ENCODE data around the gene CD109. TPM values are rescaled to one million over a fixed set of nuclear protein-coding genes. Genes with fewer than 3 reads are reported as not detected.

The CD109 gene
- total and polyA plus RNA-seq, 11 donors, result 1.9 to 30.5 (median 10.7) TPM

- Histone ChIP-seq H3K27me3 (no peaks in the 10 kb centered on the region), H3K4me3 (no peak overlapping the region), H3K36me3 (no peaks in the 10 kb centered on the region), H3K27ac (no peak overlapping the region), H3K4me1 (no peaks in the 10 kb centered on the region), H3K9me3 (peaks cover 0 to 9% (median 0%) of the 10 kb centered on the region in 12 donors)
- ATAC-seq (no peak), DNase-seq (no peak)
- 79 to 87% (median 82%) methylated on average over 1 of the region's 1 CpG for WGBS, 4 donors
- TF ChIP-seq CTCF (IDR thresholded peaks at IDR 0.05) (no peak), POLR2A (IDR thresholded peaks at IDR 0.05) (no peak)
- intact Hi-C loops (cut with DNase I), result no loop called here
These were observed 7.7 kb upstream of the CD109 start for GRCh38 chr6:73688351-73688750.

- H3K27me3 ChIP-seq, result no peaks in the 10 kb centered on the region
- no peaks in the 10 kb centered on the region for H3K9me3 ChIP-seq
- DNase-seq (no peak), ATAC-seq (no peak)
- H3K4me1 ChIP-seq, result peaks cover 0 to 6% (median under 1%) of the 10 kb centered on the region in 12 donors
- no peak overlapping the region for H3K4me3 ChIP-seq
- no peaks in the 10 kb centered on the region for H3K36me3 ChIP-seq
- no peak overlapping the region for H3K27ac ChIP-seq
- intact Hi-C loops (cut with DNase I), result no loop called here
- WGBS, 4 donors, result 86 to 90% (median 89%) methylated on average over 5 of the region's 5 CpGs
- no peak for TF ChIP-seq POLR2A (IDR thresholded peaks at IDR 0.05)
- no peak for TF ChIP-seq CTCF (IDR thresholded peaks at IDR 0.05)
These were observed 5.9 kb upstream of the CD109 start for GRCh38 chr6:73690056-73690455.

GRCh38 chr6:73691512-73691911 is 4.5 kb upstream of the CD109 start:
- DNase-seq, result no peak
- no peak for TF ChIP-seq POLR2A (IDR thresholded peaks at IDR 0.05)
- TF ChIP-seq CTCF (IDR thresholded peaks at IDR 0.05), result no peak
- Histone ChIP-seq H3K27me3 (no peaks in the 10 kb centered on the region), H3K4me1 (peaks cover 0 to 20% (median 2%) of the 10 kb centered on the region in 12 donors), H3K9me3 (no peaks in the 10 kb centered on the region), H3K4me3 (no peak overlapping the region), H3K36me3 (no peaks in the 10 kb centered on the region), H3K27ac (no peak overlapping the region)
- intact Hi-C loops (cut with DNase I), result no loop called here
- ATAC-seq, result no peak

GRCh38 chr6:73694711-73695411 is 1.1 kb upstream of the CD109 start:
- intact Hi-C loops (cut with DNase I), result no loop called here
- TF ChIP-seq CTCF (IDR thresholded peaks at IDR 0.05) (no peak), POLR2A (IDR thresholded peaks at IDR 0.05) (no peak)
- WGBS, 4 donors, result 71 to 78% (median 76%) methylated on average over 5 of the region's 5 CpGs
- H3K4me1 ChIP-seq, result peaks cover 0 to 28% (median 11%) of the 10 kb centered on the region in 12 donors
- peak overlapping the region in 6 of 12 donors; percentile 54 to 86 (median 76) for H3K27ac ChIP-seq
- peak overlapping the region in 7 of 12 donors; percentile 57 to 82 (median 73) for H3K4me3 ChIP-seq
- H3K36me3 ChIP-seq, result no peaks in the 10 kb centered on the region
- H3K27me3 ChIP-seq, result no peaks in the 10 kb centered on the region
- no peaks in the 10 kb centered on the region for H3K9me3 ChIP-seq
- DNase-seq (no peak), ATAC-seq (no peak)
